HG02588 (cell line): ENCODE data around the gene ST3GAL3.

Experiments used
- ATAC-seq: cut with Tn5 transposase; IDR thresholded peaks from one replicate; pipeline ENCODE4 v1.9.1; 2021; ENCODE audit warnings: mild to moderate bottlenecking, moderate library complexity; ENCODE audit not compliant: unreplicated experiment

ST3GAL3 gene

GRCh38 chr1:43957407-43958040 is 250.2 kb downstream of the ST3GAL3 start:
- no peak for ATAC-seq

- ATAC-seq, result no peak
Measured at GRCh38 chr1:43958351-43959255, 251.3 kb downstream of the ST3GAL3 start.

- no peak for ATAC-seq
Measured at GRCh38 chr1:43960798-43961197, 253.5 kb downstream of the ST3GAL3 start.

- no peak for ATAC-seq
Measured at GRCh38 chr1:43961692-43962091, 254.4 kb downstream of the ST3GAL3 start.

GRCh38 chr1:43962324-43962723 is 255.0 kb downstream of the ST3GAL3 start:
- no peak for ATAC-seq

GRCh38 chr1:43963006-43963405 is 255.7 kb downstream of the ST3GAL3 start:
- no peak for ATAC-seq

GRCh38 chr1:43963890-43964289 is 256.6 kb downstream of the ST3GAL3 start:
- no peak for ATAC-seq

GRCh38 chr1:43965316-43965715 is 258.0 kb downstream of the ST3GAL3 start:
- ATAC-seq, result no peak

GRCh38 chr1:43968348-43968948 is 261.1 kb downstream of the ST3GAL3 start:
- no peak for ATAC-seq

- no peak for ATAC-seq
Measured at GRCh38 chr1:43969416-43969745, 262.0 kb downstream of the ST3GAL3 start.

- peak; percentile 75 for ATAC-seq
Measured at GRCh38 chr1:43969746-43970466, 262.6 kb downstream of the ST3GAL3 start, which contains the start of gene DPH2. DPH2 (plus strand) TSS chr1:43970010; CDS start chr1:43970176, 166 bp downstream.

GRCh38 chr1:43970502-43970901 is 263.2 kb downstream of the ST3GAL3 start:
- no peak for ATAC-seq

GRCh38 chr1:43970911-43971310 is 263.6 kb downstream of the ST3GAL3 start:
- ATAC-seq, result no peak

GRCh38 chr1:43971336-43971980 is 264.1 kb downstream of the ST3GAL3 start:
- ATAC-seq, result no peak

- ATAC-seq, result no peak
Measured at GRCh38 chr1:43973981-43974442, 266.7 kb downstream of the ST3GAL3 start.

- ATAC-seq, result peak; percentile 66
Measured at GRCh38 chr1:43974443-43975248, 267.3 kb downstream of the ST3GAL3 start, which contains the start of gene ATP6V0B. ATP6V0B (plus strand) TSS chr1:43974960; CDS start chr1:43975041, 81 bp downstream.

GRCh38 chr1:43975249-43975961 is 268.1 kb downstream of the ST3GAL3 start:
- ATAC-seq, result no peak

GRCh38 chr1:43976045-43976444 is 268.7 kb downstream of the ST3GAL3 start:
- no peak for ATAC-seq

GRCh38 chr1:43976890-43977289 is 269.6 kb downstream of the ST3GAL3 start:
- no peak for ATAC-seq
